H1 (cell line): ENCODE measurements around the gene PGF. TPM values are rescaled to one million over a fixed set of nuclear protein-coding genes. Genes with fewer than 3 reads are reported as not detected.

Source experiments
- CEBPB ChIP-seq: IDR thresholded peaks from 2 replicates; pipeline ENCODE4 v1.6.1; 2012; ENCODE audit warnings: low read depth, low read length
- CHD2 ChIP-seq: IDR thresholded peaks from 2 replicates; pipeline ENCODE4 v1.6.1; 2012; ENCODE audit warnings: low read length, improper control_type of control experiment
- EGR1 ChIP-seq: IDR thresholded peaks from 2 replicates; pipeline ENCODE4 v1.6.1; 2011; ENCODE audit warnings: low read depth, low read length, borderline replicate concordance
- JUND ChIP-seq: IDR thresholded peaks from 2 replicates; pipeline ENCODE4 v1.6.1; 2011; ENCODE audit warnings: mild to moderate bottlenecking, improper control_type of control experiment, low read length
- POU5F1 ChIP-seq: IDR thresholded peaks from 2 replicates; pipeline ENCODE4 v1.6.1; 2011; ENCODE audit warnings: low read depth, mild to moderate bottlenecking, low read length, moderate library complexity
- RAD21 ChIP-seq, 2 experiments: IDR thresholded peaks in 1 of 2; conservative IDR thresholded peaks in 1 of 2; 2 replicates each; pipeline ENCODE4 v1.6.1; 2011; ENCODE audit warnings: low read depth in 2 of 2, low read length in 2 of 2, improper control_type of control experiment in 1 of 2, inconsistent platforms in 1 of 2, mild to moderate bottlenecking in 1 of 2, moderate library complexity in 1 of 2
- polyA plus RNA-seq, 7 experiments: library from polyadenylated mRNA; depleted of rRNA in 3 of 7; stranded (reverse) in 5 of 7; unstranded in 2 of 7; fragments of >200 nt in 5 of 7; fragments of 200-250 nt in 2 of 7; gene quantifications; 1 replicate in 5 of 7; 2 replicates in 1 of 7; 4 replicates in 1 of 7; pipeline versions ENCODE4 v1.2.1 to v1.2.3, GENCODE V29; 2011 to 2013; ENCODE audit warnings: missing spikeins in 2 of 7, mixed read lengths in 2 of 7
- total RNA-seq: library from RNA; stranded (reverse); fragmentation: NEBNext Ultra II Directional; extraction: Animal tissue kit (Norgen Biotek cat#: 25700); gene quantifications from 2 replicates; pipeline ENCODE4 v1.2.1, GENCODE V29; 2021

The PGF gene
- total and polyA plus RNA-seq, 2 of the 8 experiments (the other 6 are each of a cell fraction or from before 2014, with no cell fraction given): 2.1 to 4.1 TPM

GRCh38 chr14:74976264-74977113 lies 21.1 kb upstream of the PGF start (continued):
- TF ChIP-seq RAD21 (IDR thresholded peaks at IDR 0.05 in 1 of 2, conservative IDR thresholded peaks at IDR 0.05 in 1 of 2; ENCODE audit: low read depth in 2 of 2, low read length in 2 of 2) (no peak), CHD2 (no peak), JUND (no peak), POU5F1 (no peak), CEBPB (no peak), EGR1 (no peak)
